ENCODE measurements around the gene SRSF2. TPM values are rescaled to one million over a fixed set of nuclear protein-coding genes. Genes with fewer than 3 reads are reported as not detected.

The SRSF2 gene
- polyA plus RNA-seq, 2 of the 4 experiments (the other 2 are of a cell fraction) = 338 to 412 TPM

DNA sequence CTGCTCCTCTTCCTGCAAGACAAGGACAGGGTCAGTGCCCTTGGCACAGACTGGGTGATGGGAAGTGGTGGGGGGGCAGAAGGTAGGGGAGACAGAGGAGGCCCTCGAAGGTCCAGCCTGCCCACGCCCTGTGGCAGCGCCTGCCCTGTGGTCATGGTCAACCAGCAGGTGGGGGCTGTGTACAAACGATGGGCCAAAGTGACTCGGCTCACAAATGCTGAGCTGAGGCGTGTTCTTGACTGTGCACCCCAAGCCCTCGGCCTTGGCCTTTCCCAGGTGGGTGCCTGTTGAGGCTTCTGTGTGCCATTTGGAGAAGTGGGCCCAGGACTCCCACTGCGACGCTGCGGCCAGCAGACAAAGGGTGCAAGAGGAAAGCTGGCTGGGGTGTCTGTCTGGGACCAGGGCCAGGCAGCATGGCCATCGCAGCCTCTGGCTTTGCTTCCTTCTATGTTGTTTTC lies 48.9 kb downstream of the SRSF2 start:
- ATAC-seq = peak; percentile 46 to 74; a peak in 5 of 6 replicates
- TF ChIP-seq JUN (IDR thresholded peaks at IDR 0.05) (0 out of 5 replicates have a peak, but pooled peaks of 1 of the 2 experiments have one; percentile 8), HEYL (CRISPR knock-in tag; IDR thresholded peaks at IDR 0.05) (no peak), HOXB13 (CRISPR knock-in tag; IDR thresholded peaks at IDR 0.05; ENCODE audit: low read depth) (no peak), JUNB (IDR thresholded peaks at IDR 0.05) (no peak), FOSL2 (IDR thresholded peaks at IDR 0.05) (no peak), FOSL2 (CRISPR knock-in tag; IDR thresholded peaks at IDR 0.05) (peak; percentile 12; the same call in 1 of the 2 replicates), ESRRA (IDR thresholded peaks at IDR 0.05; ENCODE audit: borderline replicate concordance, low read length) (no peak), FOXS1 (CRISPR knock-in tag; IDR thresholded peaks at IDR 0.05) (no peak), CHD2 (IDR thresholded peaks at IDR 0.05; ENCODE audit: low read length, partially characterized antibody) (no peak), CBX8 (IDR thresholded peaks at IDR 0.05) (no peak), ELK1 (IDR thresholded peaks at IDR 0.05; ENCODE audit: low read depth, low read length) (no peak), CEBPB (IDR thresholded peaks at IDR 0.05) (no peak), ATOH8 (CRISPR knock-in tag; IDR thresholded peaks at IDR 0.05; ENCODE audit: low read depth) (0 out of 2 replicates have a peak, but pooled peaks have one; percentile 24), HOXB5 (CRISPR knock-in tag; IDR thresholded peaks at IDR 0.05) (0 out of 2 replicates have a peak, but pooled peaks have one; percentile 21), RNF2 (IDR thresholded peaks at IDR 0.05; ENCODE audit: borderline replicate concordance, low read depth) (no peak), EHMT2 (IDR thresholded peaks at IDR 0.05; ENCODE audit: low read depth) (no peak), POLR2A (IDR thresholded peaks at IDR 0.05; ENCODE audit: low read length) (no peak), RCOR1 (IDR thresholded peaks at IDR 0.05; ENCODE audit: low read depth, low read length) (no peak), PHF8 (IDR thresholded peaks at IDR 0.05; ENCODE audit: borderline replicate concordance, low read depth) (no peak), POLR2AphosphoS2 (conservative IDR thresholded peaks at IDR 0.05; ENCODE audit: low read length) (no peak), RFX5 (IDR thresholded peaks at IDR 0.05) (no peak), NPAS2 (CRISPR knock-in tag; IDR thresholded peaks at IDR 0.05; ENCODE audit: borderline replicate concordance) (no peak), MYC (IDR thresholded peaks at IDR 0.05; ENCODE audit: borderline replicate concordance, low read length) (no peak), HOXA7 (CRISPR knock-in tag; IDR thresholded peaks at IDR 0.05) (no peak), RAD21 (conservative IDR thresholded peaks at IDR 0.05 in 1 of 2, IDR thresholded peaks at IDR 0.05 in 1 of 2) (peak in 1 of 2 experiments; percentile 14; a peak in 2 of 5 replicates), E2F6 (IDR thresholded peaks at IDR 0.05; ENCODE audit: borderline replicate concordance, low read depth) (no peak), GATA3 (IDR thresholded peaks at IDR 0.05; ENCODE audit: borderline replicate concordance) (no peak), ZC3H11A (IDR thresholded peaks at IDR 0.05) (no peak)
- TF ChIP-seq, protein P1, sequence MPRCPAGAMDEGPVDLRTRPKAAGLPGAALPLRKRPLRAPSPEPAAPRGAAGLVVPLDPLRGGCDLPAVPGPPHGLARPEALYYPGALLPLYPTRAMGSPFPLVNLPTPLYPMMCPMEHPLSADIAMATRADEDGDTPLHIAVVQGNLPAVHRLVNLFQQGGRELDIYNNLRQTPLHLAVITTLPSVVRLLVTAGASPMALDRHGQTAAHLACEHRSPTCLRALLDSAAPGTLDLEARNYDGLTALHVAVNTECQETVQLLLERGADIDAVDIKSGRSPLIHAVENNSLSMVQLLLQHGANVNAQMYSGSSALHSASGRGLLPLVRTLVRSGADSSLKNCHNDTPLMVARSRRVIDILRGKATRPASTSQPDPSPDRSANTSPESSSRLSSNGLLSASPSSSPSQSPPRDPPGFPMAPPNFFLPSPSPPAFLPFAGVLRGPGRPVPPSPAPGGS (IDR thresholded peaks at IDR 0.05) = no peak
- TF ChIP-seq, protein P2, sequence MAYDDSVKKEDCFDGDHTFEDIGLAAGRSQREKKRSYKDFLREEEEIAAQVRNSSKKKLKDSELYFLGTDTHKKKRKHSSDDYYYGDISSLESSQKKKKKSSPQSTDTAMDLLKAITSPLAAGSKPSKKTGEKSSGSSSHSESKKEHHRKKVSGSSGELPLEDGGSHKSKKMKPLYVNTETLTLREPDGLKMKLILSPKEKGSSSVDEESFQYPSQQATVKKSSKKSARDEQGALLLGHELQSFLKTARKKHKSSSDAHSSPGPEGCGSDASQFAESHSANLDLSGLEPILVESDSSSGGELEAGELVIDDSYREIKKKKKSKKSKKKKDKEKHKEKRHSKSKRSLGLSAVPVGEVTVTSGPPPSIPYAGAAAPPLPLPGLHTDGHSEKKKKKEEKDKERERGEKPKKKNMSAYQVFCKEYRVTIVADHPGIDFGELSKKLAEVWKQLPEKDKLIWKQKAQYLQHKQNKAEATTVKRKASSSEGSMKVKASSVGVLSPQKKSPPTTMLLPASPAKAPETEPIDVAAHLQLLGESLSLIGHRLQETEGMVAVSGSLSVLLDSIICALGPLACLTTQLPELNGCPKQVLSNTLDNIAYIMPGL (CRISPR knock-in tag; IDR thresholded peaks at IDR 0.05; ENCODE audit: borderline replicate concordance) = no peak
- TF ChIP-seq, protein P3, sequence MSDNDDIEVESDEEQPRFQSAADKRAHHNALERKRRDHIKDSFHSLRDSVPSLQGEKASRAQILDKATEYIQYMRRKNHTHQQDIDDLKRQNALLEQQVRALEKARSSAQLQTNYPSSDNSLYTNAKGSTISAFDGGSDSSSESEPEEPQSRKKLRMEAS (IDR thresholded peaks at IDR 0.05) = no peak; the same call in 1 of the 2 replicates
- TF ChIP-seq, protein P4, sequence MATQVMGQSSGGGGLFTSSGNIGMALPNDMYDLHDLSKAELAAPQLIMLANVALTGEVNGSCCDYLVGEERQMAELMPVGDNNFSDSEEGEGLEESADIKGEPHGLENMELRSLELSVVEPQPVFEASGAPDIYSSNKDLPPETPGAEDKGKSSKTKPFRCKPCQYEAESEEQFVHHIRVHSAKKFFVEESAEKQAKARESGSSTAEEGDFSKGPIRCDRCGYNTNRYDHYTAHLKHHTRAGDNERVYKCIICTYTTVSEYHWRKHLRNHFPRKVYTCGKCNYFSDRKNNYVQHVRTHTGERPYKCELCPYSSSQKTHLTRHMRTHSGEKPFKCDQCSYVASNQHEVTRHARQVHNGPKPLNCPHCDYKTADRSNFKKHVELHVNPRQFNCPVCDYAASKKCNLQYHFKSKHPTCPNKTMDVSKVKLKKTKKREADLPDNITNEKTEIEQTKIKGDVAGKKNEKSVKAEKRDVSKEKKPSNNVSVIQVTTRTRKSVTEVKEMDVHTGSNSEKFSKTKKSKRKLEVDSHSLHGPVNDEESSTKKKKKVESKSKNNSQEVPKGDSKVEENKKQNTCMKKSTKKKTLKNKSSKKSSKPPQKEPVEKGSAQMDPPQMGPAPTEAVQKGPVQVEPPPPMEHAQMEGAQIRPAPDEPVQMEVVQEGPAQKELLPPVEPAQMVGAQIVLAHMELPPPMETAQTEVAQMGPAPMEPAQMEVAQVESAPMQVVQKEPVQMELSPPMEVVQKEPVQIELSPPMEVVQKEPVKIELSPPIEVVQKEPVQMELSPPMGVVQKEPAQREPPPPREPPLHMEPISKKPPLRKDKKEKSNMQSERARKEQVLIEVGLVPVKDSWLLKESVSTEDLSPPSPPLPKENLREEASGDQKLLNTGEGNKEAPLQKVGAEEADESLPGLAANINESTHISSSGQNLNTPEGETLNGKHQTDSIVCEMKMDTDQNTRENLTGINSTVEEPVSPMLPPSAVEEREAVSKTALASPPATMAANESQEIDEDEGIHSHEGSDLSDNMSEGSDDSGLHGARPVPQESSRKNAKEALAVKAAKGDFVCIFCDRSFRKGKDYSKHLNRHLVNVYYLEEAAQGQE (IDR thresholded peaks at IDR 0.05) = no peak

More for the DNA sequence above, 48.9 kb downstream of the SRSF2 start:
- CTCF ChIA-PET = interaction anchor here (0.6 to 20.1 kb wide), 9 partner anchors 10 to 625 kb away, joined by 3 to 456 read pairs (median 3); partner anchors contain the start of genes JMJD6, METTL23, MXRA7 and ST6GALNAC2
- Histone ChIP-seq H3K4me3 (no peak overlapping the region), H3K4me1 (peaks cover 19% of the 10 kb centered on the region), H3K9me3 (no peaks in the 10 kb centered on the region), H3K4me2 (peak overlapping the region; percentile 67), H3K27ac (peak overlapping the region; percentile 55 to 82)
- POLR2A ChIA-PET = interaction anchor here (0.9 kb wide), 2 partner anchors 10 to 16 kb away, joined by 3 to 4 read pairs; no protein-coding TSS in a partner anchor
- DNase-seq (ENCODE audit: low read depth in 1 of 2, low spot score in 1 of 2) (peak in 1 of 2 experiments; percentile 38), FAIRE-seq (no peak)
- WGBS (ENCODE audit: missing lambda C conversion rate) = 74% methylated on average over 11 of the region's 11 CpGs
